Aorta (tissue), 5 donors: Measurements from ENCODE around the gene L3MBTL3. TPM values are rescaled to one million over a fixed set of nuclear protein-coding genes. Genes with fewer than 3 reads are reported as not detected.

Experiments used
- ATAC-seq: fragments of 200-7000 bp; cut with Tn5 transposase; one replicate; pipeline ENCODE4 v1.9.1; 2022; ENCODE audit warnings: moderate library complexity; ENCODE audit not compliant: low FRiP score
- DNase-seq, 2 donors: peaks; one replicate each; pipeline ENCODE4 v3.0.0-alpha.2; 2020
- H3K27ac ChIP-seq, 2 donors: one replicate each; pipeline ENCODE4 v1.5.1; 2013; ENCODE audit warnings: low read length in 2 of 2, mild to moderate bottlenecking in 2 of 2, moderate library complexity in 2 of 2, control low read depth in 1 of 2, inconsistent platforms in 1 of 2, low read depth in 1 of 2
- H3K27me3 ChIP-seq, 2 donors: one replicate each; pipeline ENCODE4 v1.6.1; 2013; ENCODE audit warnings: control low read depth in 1 of 2, low read length in 1 of 2, mild to moderate bottlenecking in 1 of 2, moderate library complexity in 1 of 2; ENCODE audit not compliant: insufficient read depth in 2 of 2, control insufficient read depth in 1 of 2
- H3K36me3 ChIP-seq, 2 donors: one replicate each; pipeline ENCODE4 v1.6.1; 2013; ENCODE audit warnings: control low read depth in 1 of 2, low read length in 1 of 2, mild to moderate bottlenecking in 1 of 2; ENCODE audit not compliant: insufficient read depth in 2 of 2, control insufficient read depth in 1 of 2
- H3K4me1 ChIP-seq, 2 donors: one replicate each; pipeline ENCODE4 v1.6.1; 2013; ENCODE audit warnings: low read length in 2 of 2, control low read depth in 1 of 2, mild to moderate bottlenecking in 1 of 2, moderate library complexity in 1 of 2; ENCODE audit not compliant: insufficient read depth in 2 of 2, control insufficient read depth in 1 of 2
- H3K4me3 ChIP-seq, 2 donors: one replicate each; pipeline ENCODE4 v1.5.1; 2013; ENCODE audit warnings: low read length in 2 of 2, control low read depth in 1 of 2, mild to moderate bottlenecking in 1 of 2
- H3K9me3 ChIP-seq: one replicate; pipeline ENCODE4 v1.6.1; 2013; ENCODE audit warnings: mild to moderate bottlenecking, low read length; ENCODE audit not compliant: control insufficient read depth
- WGBS, 2 donors: extraction: QIAGEN DNeasy Blood & Tissue Kit; methylation state at CpG; one replicate each; pipeline ENCODE4 v1.1.7; 2013; 5-methylcytosine and 5-hydroxymethylcytosine counted together
- intact Hi-C, 2 donors: fragments of 100-400 bp; cut with DNase I; formaldehyde crosslinking; loops; one replicate each; pipeline versions ENCODE4 v1.14.2 to v1.15.0; 2022
- polyA plus RNA-seq, 2 donors: library from polyadenylated mRNA; stranded (reverse); fragments of 200-250 nt; gene quantifications; one replicate each; pipeline ENCODE4 v1.2.3, GENCODE V29; 2013
- total RNA-seq, 2 donors: library from RNA; stranded (reverse); fragmentation: NEBNext Ultra II Directional; extraction: Animal tissue kit (Norgen Biotek cat#: 25700); gene quantifications; one replicate each; pipeline ENCODE4 v1.2.1, GENCODE V29; 2021
- donor health status: healthy with polysubstance abuse.
- donor health status: Bipolar disorder and iron deficiency.
- donor health status: DM: no; HTN: no; CAD: no.
- donor health status: DM: no; HTN: no; CAD: no.
- donor health status: DM: yes; HTN: yes; CAD: no.

L3MBTL3 gene
- total and polyA plus RNA-seq, 4 donors, result 3.8 to 14.1 (median 11.7) TPM

- DNase-seq (no peak), ATAC-seq (no peak)
- Histone ChIP-seq H3K9me3 (no peaks in the 10 kb centered on the region), H3K4me3 (no peak overlapping the region), H3K27me3 (peaks cover 0 to 2% of the 10 kb centered on the region in 2 donors), H3K27ac (no peak overlapping the region), H3K36me3 (no peaks in the 10 kb centered on the region), H3K4me1 (no peaks in the 10 kb centered on the region)
- WGBS, 2 donors, result 80 to 86% methylated on average over 3 of the region's 3 CpGs
- intact Hi-C loops, result no loop called here
These were observed 167.3 kb downstream of the L3MBTL3 start for GRCh38 chr6:130185658-130186057.

- H3K27me3 ChIP-seq, result peaks cover 0 to 2% of the 10 kb centered on the region in 2 donors
- no peaks in the 10 kb centered on the region for H3K36me3 ChIP-seq
- no peak overlapping the region for H3K4me3 ChIP-seq
- intact Hi-C loops, result no loop called here
- no peaks in the 10 kb centered on the region for H3K9me3 ChIP-seq
- H3K4me1 ChIP-seq, result no peaks in the 10 kb centered on the region
- no peak overlapping the region for H3K27ac ChIP-seq
- ATAC-seq (no peak), DNase-seq (no peak)
- 39 to 50% methylated on average over 3 of the region's 3 CpGs for WGBS, 2 donors
These were observed 169.2 kb downstream of the L3MBTL3 start for GRCh38 chr6:130187335-130188206.

- Histone ChIP-seq H3K36me3 (no peaks in the 10 kb centered on the region), H3K27me3 (peaks cover 0 to under 1% of the 10 kb centered on the region in 2 donors), H3K4me3 (no peak overlapping the region), H3K4me1 (no peaks in the 10 kb centered on the region), H3K27ac (no peak overlapping the region), H3K9me3 (no peaks in the 10 kb centered on the region)
- WGBS, 2 donors, result 81 to 83% methylated on average over 6 of the region's 6 CpGs
- no peak for DNase-seq
- ATAC-seq, result no peak
- intact Hi-C loops, result no loop called here
These were observed 170.0 kb downstream of the L3MBTL3 start for GRCh38 chr6:130188207-130188899.

GRCh38 chr6:130189531-130190397 is 171.4 kb downstream of the L3MBTL3 start:
- Histone ChIP-seq H3K9me3 (no peaks in the 10 kb centered on the region), H3K27ac (no peak overlapping the region), H3K27me3 (no peaks in the 10 kb centered on the region), H3K4me1 (no peaks in the 10 kb centered on the region), H3K36me3 (no peaks in the 10 kb centered on the region), H3K4me3 (no peak overlapping the region)
- WGBS, 2 donors, result 91% methylated on average over 8 of the region's 8 CpGs
- ATAC-seq, result no peak
- DNase-seq, result no peak
- intact Hi-C loops, result no loop called here

Other genes starting within 250 kb of the L3MBTL3 start
- gene TMEM244, start 157.3 kb upstream of the L3MBTL3 start, total RNA-seq, result not detected
- not detected for gene TMEM244, start 157.3 kb upstream of the L3MBTL3 start, polyA plus RNA-seq
- gene SAMD3, start 204.4 kb downstream of the L3MBTL3 start, total RNA-seq, result 1 to 10 TPM; 1.2 to 2.7 TPM
- gene SAMD3, start 204.4 kb downstream of the L3MBTL3 start, polyA plus RNA-seq, result not detected